ENCODE data around the gene ACTL9. TPM values are rescaled to one million over a fixed set of nuclear protein-coding genes. Genes with fewer than 3 reads are reported as not detected.

ACTL9 gene
- polyA plus RNA-seq, 2 of the 4 experiments (the other 2 are of a cell fraction): not detected

- no peak overlapping the region for H3K4me2 ChIP-seq
- POLR2A ChIA-PET: no interaction called here
- FAIRE-seq: no peak
- CTCF ChIA-PET: interaction anchor here (2.1 kb wide), 1 partner anchor 10 kb away, joined by 11 read pairs; no protein-coding TSS in a partner anchor
- WGBS (ENCODE audit: missing lambda C conversion rate): 66% methylated on average over 2 of the region's 4 CpGs
- H3K4me1 ChIP-seq: no peaks in the 10 kb centered on the region
- no peaks in the 10 kb centered on the region for H3K9me3 ChIP-seq
- H3K27ac ChIP-seq: no peak overlapping the region
- no peak overlapping the region for H3K4me3 ChIP-seq
- no peak for ATAC-seq
- TF ChIP-seq REST (IDR thresholded peaks at IDR 0.05) (no peak), CHD4 (IDR thresholded peaks at IDR 0.05; ENCODE audit: borderline replicate concordance) (no peak), PBX3 (IDR thresholded peaks at IDR 0.05) (no peak), TP53 (CRISPR knock-in tag; IDR thresholded peaks at IDR 0.05) (no peak), TFCP2L1 (CRISPR knock-in tag; IDR thresholded peaks at IDR 0.05) (no peak), RFX5 (IDR thresholded peaks at IDR 0.05) (no peak), BHLHE40 (IDR thresholded peaks at IDR 0.05; ENCODE audit: low read depth, low read length) (no peak), HOXB5 (CRISPR knock-in tag; IDR thresholded peaks at IDR 0.05) (no peak), ZSCAN20 (CRISPR knock-in tag; IDR thresholded peaks at IDR 0.05) (no peak), MAZ (IDR thresholded peaks at IDR 0.05; ENCODE audit: borderline replicate concordance, low read depth, low read length) (no peak), EP300 (IDR thresholded peaks at IDR 0.05) (no peak), ZFP36 (IDR thresholded peaks at IDR 0.05; ENCODE audit: borderline replicate concordance, partially characterized antibody) (no peak), NPAS2 (CRISPR knock-in tag; IDR thresholded peaks at IDR 0.05; ENCODE audit: borderline replicate concordance) (no peak), ZNF302 (CRISPR knock-in tag; IDR thresholded peaks at IDR 0.05) (no peak), KDM1A (IDR thresholded peaks at IDR 0.05; ENCODE audit: low read depth) (no peak), CBX8 (IDR thresholded peaks at IDR 0.05) (no peak), MAX (IDR thresholded peaks at IDR 0.05) (no peak)
- DNase-seq (ENCODE audit: low read depth in 1 of 2, low spot score in 1 of 2): no peak
These were observed 33.9 kb downstream of the ACTL9 start for GRCh38 chr19:8664671-8665057.

GRCh38 chr19:8663920-8664670 is 34.5 kb downstream of the ACTL9 start:
- Histone ChIP-seq H3K4me1 (no peaks in the 10 kb centered on the region), H3K27ac (no peak overlapping the region), H3K4me2 (no peak overlapping the region), H3K9me3 (no peaks in the 10 kb centered on the region), H3K4me3 (no peak overlapping the region)
- WGBS (ENCODE audit: missing lambda C conversion rate): 18% methylated on average over 5 of the region's 22 CpGs
- ATAC-seq (no peak), DNase-seq (ENCODE audit: low read depth in 1 of 2, low spot score in 1 of 2) (no peak), FAIRE-seq (no peak)
- ChIA-PET POLR2A (no interaction called here), CTCF (interaction anchor here (1.5 to 2.1 kb wide), 2 partner anchors 9 to 10 kb away, joined by 4 to 11 read pairs; no protein-coding TSS in a partner anchor)
- TF ChIP-seq HDAC2 (IDR thresholded peaks at IDR 0.05) (no peak), CEBPB (IDR thresholded peaks at IDR 0.05) (no peak), GATA3 (IDR thresholded peaks at IDR 0.05; ENCODE audit: borderline replicate concordance) (no peak), RNF2 (IDR thresholded peaks at IDR 0.05; ENCODE audit: borderline replicate concordance, low read depth) (no peak), HOXB5 (CRISPR knock-in tag; IDR thresholded peaks at IDR 0.05) (no peak), HMGXB4 (CRISPR knock-in tag; IDR thresholded peaks at IDR 0.05; ENCODE audit: borderline replicate concordance) (no peak), SREBF2 (IDR thresholded peaks at IDR 0.05) (no peak), FOXS1 (CRISPR knock-in tag; IDR thresholded peaks at IDR 0.05) (no peak), PBX3 (IDR thresholded peaks at IDR 0.05) (no peak), NFE2L2 (conservative IDR thresholded peaks at IDR 0.05; ENCODE audit: low read length) (no peak), EHF (CRISPR knock-in tag; IDR thresholded peaks at IDR 0.05) (no peak), HOXB13 (CRISPR knock-in tag; IDR thresholded peaks at IDR 0.05; ENCODE audit: low read depth) (no peak), NR3C1 (IDR thresholded peaks at IDR 0.05) (no peak)
